22Rv1 (cell line): Measurements from ENCODE around the gene HS6ST3.

Experiments used
- CTCF ChIP-seq: fragments of 450-650 bp; IDR thresholded peaks from 2 replicates; pipeline ENCODE4 v1.5.1; 2017; ENCODE audit warnings: mild to moderate bottlenecking
- ZFX ChIP-seq: fragments of 450-650 bp; IDR thresholded peaks from 2 replicates; pipeline ENCODE4 v1.6.1; 2017; ENCODE audit warnings: antibody characterized with exemption, borderline replicate concordance

GRCh38 chr13:96629331-96629730 lies 539.4 kb downstream of the HS6ST3 start:
- TF ChIP-seq CTCF (no peak), ZFX (no peak)
